GM13977 (cell line): ENCODE data around the gene CFLAR.

ENCODE experiments used
- DNase-seq: peaks from one replicate; pipeline ENCODE4 v3.0.0; 2012; ENCODE audit warnings: low spot score
- in situ Hi-C: fragments of 300-500 bp; cut with MboI; formaldehyde crosslinking; loops from one replicate; pipeline ENCODE4 v1.12.0; 2022; ENCODE audit warnings: low sequenced_read_pairs, low pct_unique_long_range_greater_than_20kb, mixed read lengths, inconsistent platforms; ENCODE audit not compliant: unreplicated experiment
- TF ChIP-seq, protein P1 (sequence below): IDR thresholded peaks from 2 replicates; pipeline ENCODE4 v1.5.1; 2012; ENCODE audit warnings: mild to moderate bottlenecking, control low read depth; ENCODE audit not compliant: insufficient read depth; ENCODE audit errors: extremely low read depth, missing control alignments

Gene CFLAR

DNA sequence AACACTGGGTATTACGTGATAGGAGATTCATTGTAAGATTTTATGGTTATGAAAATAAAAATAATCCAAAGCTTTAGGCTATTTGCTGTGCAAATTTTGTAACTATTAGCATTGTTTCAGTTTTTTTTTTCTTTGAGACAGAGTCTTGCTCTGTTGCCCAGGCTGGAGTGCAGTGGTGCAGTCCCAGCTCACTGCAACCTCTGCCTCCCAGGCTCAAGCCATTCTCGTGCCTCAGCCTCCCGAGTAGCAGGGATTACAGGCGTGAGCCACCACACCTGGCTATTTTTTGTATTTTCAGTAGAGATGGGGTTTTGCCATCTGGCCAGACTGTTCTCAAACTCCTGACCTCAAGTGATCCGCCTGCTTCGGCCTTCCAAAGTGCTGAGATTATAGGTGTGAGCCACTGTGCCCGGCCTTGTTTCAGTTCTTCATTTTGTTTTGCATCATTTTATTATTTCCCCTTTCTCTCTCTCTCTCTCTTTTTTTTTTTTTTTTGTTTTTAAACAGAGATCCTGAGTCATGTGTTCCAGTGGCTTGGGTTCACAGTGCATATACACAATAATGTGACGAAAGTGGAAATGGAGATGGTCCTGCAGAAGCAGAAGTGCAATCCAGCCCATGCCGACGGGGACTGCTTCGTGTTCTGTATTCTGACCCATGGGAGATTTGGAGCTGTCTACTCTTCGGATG, 92.7 kb downstream of the CFLAR start:
- DNase-seq, result no peak
- in situ Hi-C loops, result no loop called here
- TF ChIP-seq, protein P1, sequence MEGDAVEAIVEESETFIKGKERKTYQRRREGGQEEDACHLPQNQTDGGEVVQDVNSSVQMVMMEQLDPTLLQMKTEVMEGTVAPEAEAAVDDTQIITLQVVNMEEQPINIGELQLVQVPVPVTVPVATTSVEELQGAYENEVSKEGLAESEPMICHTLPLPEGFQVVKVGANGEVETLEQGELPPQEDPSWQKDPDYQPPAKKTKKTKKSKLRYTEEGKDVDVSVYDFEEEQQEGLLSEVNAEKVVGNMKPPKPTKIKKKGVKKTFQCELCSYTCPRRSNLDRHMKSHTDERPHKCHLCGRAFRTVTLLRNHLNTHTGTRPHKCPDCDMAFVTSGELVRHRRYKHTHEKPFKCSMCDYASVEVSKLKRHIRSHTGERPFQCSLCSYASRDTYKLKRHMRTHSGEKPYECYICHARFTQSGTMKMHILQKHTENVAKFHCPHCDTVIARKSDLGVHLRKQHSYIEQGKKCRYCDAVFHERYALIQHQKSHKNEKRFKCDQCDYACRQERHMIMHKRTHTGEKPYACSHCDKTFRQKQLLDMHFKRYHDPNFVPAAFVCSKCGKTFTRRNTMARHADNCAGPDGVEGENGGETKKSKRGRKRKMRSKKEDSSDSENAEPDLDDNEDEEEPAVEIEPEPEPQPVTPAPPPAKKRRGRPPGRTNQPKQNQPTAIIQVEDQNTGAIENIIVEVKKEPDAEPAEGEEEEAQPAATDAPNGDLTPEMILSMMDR, result no peak

DNA sequence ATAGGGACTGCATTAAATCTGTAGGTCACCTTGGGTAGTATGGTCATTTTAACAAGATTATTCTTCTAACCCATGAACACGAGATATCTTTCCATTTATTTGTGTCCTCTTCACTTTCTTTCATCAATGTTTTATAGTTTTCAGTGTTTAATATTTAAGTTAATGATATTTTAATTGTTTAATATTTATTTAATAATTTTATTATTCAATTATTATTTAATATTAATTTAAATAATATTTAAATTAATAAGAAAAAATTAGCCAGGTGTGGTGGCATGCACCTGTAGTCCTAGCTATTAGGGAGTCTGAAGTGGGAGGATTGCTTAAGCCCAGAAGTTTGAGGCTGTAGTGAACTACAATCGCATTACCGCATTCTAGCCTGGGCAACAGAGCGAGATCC, 100.0 kb downstream of the CFLAR start:
- TF ChIP-seq, protein P1, result no peak
- in situ Hi-C loops, result no loop called here
- no peak for DNase-seq

DNA sequence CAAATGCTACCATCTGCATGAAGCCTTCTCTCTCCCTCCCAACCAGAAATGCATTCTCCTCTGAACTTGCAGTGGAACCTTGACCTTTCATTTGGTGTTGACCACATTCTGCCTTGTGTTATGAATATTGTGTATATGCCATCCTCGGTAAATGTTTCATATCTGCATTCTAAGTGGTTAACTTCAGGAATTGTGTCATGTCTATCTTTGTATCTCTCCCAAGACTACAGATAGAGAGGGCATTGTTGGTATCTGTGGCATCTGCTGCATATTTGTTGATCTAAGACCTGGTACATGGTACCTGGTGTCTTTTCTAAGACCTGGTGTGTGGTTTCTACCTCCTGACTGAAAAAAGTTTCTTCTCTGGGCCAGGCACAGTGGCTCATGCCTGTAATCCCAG, 101.0 kb downstream of the CFLAR start:
- no peak for DNase-seq
- TF ChIP-seq, protein P1, result no peak
- in situ Hi-C loops, result no loop called here

DNA sequence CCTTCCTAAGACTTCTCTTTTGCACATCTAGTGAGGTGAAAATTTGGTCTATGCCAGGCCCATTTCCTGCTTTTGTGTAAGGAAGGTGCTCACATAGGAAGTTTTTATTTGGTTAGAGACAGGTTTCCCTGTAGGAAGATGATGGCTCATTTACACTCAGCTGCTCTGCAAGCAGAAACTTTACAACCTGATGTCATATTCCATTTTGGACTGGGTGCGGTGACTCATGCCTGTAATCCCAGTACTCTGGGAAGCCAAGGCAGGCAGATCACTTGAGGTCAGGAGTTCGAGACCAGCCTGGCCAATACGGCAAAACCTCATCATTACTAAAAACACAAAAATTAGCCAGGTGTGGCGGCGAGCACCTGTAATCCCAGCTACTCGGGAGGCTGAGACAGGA, 102.8 kb downstream of the CFLAR start:
- in situ Hi-C loops, result no loop called here
- no peak for DNase-seq
- TF ChIP-seq, protein P1, result no peak

DNA sequence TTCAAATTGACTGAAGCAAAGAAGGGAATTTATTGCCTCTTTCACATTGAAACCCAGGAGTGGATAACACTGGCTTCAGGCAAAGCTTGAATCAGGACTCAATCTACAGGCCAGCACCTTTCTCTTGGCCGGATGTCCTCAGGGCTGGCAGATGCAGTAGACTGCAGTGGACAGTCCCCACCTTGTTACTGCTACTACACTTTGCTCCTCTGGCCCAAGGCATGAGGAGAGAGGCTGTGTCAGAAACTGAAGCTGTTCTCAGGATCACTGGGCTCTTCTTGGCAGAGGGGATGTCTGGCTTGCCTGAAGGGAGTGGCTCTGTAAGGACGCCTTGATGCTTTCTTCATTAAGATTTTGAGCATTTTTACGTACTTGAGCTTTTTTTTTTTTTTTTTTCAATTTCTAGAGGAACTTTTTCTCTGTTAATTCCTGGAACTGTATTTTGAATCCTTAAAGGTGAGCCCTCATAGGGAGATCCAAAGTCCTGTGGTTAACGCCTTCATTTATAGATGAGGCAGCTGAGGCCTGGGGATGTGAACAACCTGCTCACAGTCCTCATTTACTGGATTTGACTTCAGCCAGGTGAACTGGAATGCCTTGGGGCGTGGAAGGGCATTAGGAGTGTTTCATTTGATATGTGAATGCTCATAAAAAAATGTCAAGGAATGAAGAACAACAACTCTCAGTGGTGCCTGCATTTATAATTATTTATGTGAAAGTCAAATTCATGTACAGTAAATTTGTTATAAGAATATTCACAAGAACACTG, 103.5 kb downstream of the CFLAR start:
- TF ChIP-seq, protein P1, result no peak
- in situ Hi-C loops, result no loop called here
- DNase-seq, result no peak

DNA sequence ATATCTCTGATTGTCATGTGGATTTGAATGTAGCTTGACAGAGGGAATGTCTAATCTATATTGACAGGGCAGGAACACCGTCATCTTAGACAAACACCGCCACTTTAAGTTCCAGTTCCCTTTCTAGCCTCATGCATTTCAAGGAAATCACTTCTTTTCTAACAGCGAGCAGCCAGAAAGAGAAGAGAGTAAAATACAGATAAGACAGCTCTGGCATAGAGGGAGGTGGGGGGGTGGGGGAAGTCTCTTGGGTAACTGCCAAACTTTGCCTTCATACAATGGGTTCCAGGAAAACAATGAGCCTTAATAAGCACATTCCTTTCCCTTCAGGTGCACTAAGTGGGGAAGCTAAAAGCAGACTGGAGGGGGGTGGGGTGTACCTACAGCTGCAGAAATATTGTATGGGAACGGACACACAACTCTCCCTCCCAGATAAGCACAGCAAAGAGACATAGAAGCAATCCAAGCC, 104.2 kb downstream of the CFLAR start:
- in situ Hi-C loops, result no loop called here
- TF ChIP-seq, protein P1, result no peak
- DNase-seq, result no peak
